ENCODE results near the gene COBLL1.

GRCh38 chr2:164786787-164787186, 54.8 kb downstream of the COBLL1 start:
- TF ChIP-seq POLR2A (IDR thresholded peaks at IDR 0.05): no peak
- TF ChIP-seq CTCF (IDR thresholded peaks at IDR 0.05): no peak
- TF ChIP-seq EP300 (IDR thresholded peaks at IDR 0.05): no peak
